PFSK-1 (cell line): ENCODE results near the gene H1-8.

Source experiments
- FOXP2 ChIP-seq: optimal IDR thresholded peaks from 2 replicates; pipeline ENCODE3; 2011; ENCODE audit warnings: borderline replicate concordance, control low read depth, inconsistent platforms; ENCODE audit not compliant: insufficient read depth; ENCODE audit errors: extremely low read length, extremely low read depth
- POLR2AphosphoS5 ChIP-seq: IDR thresholded peaks from 2 replicates; pipeline ENCODE4 v1.6.1; 2012; ENCODE audit warnings: low read depth, mild to moderate bottlenecking, control low read depth, low read length, moderate library complexity
- SIN3A ChIP-seq: IDR thresholded peaks from 2 replicates; pipeline ENCODE4 v1.6.1; 2012; ENCODE audit warnings: mild to moderate bottlenecking, low read length, moderate library complexity, borderline replicate concordance; ENCODE audit not compliant: insufficient read depth
- TAF1 ChIP-seq: IDR thresholded peaks from 2 replicates; pipeline ENCODE4 v1.6.1; 2012; ENCODE audit warnings: low read length, control low read depth, borderline replicate concordance; ENCODE audit not compliant: insufficient read depth
- TF ChIP-seq, protein P1 (sequence below), 2 experiments: IDR thresholded peaks; 2 replicates each; pipeline versions ENCODE4 v1.6.1 to v1.8.0; 2011 to 2012; ENCODE audit warnings: low read depth in 2 of 2, low read length in 2 of 2, control low read depth in 1 of 2, inconsistent platforms in 1 of 2, mild to moderate bottlenecking in 1 of 2, moderate library complexity in 1 of 2; ENCODE audit not compliant: insufficient read depth in 1 of 2

The H1-8 gene

GRCh38 chr3:129595544-129596193 lies 52.7 kb downstream of the H1-8 start:
- TF ChIP-seq SIN3A (no peak), POLR2AphosphoS5 (no peak), FOXP2 (no peak), TAF1 (no peak)
- TF ChIP-seq, protein P1, sequence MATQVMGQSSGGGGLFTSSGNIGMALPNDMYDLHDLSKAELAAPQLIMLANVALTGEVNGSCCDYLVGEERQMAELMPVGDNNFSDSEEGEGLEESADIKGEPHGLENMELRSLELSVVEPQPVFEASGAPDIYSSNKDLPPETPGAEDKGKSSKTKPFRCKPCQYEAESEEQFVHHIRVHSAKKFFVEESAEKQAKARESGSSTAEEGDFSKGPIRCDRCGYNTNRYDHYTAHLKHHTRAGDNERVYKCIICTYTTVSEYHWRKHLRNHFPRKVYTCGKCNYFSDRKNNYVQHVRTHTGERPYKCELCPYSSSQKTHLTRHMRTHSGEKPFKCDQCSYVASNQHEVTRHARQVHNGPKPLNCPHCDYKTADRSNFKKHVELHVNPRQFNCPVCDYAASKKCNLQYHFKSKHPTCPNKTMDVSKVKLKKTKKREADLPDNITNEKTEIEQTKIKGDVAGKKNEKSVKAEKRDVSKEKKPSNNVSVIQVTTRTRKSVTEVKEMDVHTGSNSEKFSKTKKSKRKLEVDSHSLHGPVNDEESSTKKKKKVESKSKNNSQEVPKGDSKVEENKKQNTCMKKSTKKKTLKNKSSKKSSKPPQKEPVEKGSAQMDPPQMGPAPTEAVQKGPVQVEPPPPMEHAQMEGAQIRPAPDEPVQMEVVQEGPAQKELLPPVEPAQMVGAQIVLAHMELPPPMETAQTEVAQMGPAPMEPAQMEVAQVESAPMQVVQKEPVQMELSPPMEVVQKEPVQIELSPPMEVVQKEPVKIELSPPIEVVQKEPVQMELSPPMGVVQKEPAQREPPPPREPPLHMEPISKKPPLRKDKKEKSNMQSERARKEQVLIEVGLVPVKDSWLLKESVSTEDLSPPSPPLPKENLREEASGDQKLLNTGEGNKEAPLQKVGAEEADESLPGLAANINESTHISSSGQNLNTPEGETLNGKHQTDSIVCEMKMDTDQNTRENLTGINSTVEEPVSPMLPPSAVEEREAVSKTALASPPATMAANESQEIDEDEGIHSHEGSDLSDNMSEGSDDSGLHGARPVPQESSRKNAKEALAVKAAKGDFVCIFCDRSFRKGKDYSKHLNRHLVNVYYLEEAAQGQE (IDR thresholded peaks at IDR 0.05; ENCODE audit: insufficient read depth in 1 of 2, low read depth in 2 of 2, low read length in 2 of 2) = no peak

DNA sequence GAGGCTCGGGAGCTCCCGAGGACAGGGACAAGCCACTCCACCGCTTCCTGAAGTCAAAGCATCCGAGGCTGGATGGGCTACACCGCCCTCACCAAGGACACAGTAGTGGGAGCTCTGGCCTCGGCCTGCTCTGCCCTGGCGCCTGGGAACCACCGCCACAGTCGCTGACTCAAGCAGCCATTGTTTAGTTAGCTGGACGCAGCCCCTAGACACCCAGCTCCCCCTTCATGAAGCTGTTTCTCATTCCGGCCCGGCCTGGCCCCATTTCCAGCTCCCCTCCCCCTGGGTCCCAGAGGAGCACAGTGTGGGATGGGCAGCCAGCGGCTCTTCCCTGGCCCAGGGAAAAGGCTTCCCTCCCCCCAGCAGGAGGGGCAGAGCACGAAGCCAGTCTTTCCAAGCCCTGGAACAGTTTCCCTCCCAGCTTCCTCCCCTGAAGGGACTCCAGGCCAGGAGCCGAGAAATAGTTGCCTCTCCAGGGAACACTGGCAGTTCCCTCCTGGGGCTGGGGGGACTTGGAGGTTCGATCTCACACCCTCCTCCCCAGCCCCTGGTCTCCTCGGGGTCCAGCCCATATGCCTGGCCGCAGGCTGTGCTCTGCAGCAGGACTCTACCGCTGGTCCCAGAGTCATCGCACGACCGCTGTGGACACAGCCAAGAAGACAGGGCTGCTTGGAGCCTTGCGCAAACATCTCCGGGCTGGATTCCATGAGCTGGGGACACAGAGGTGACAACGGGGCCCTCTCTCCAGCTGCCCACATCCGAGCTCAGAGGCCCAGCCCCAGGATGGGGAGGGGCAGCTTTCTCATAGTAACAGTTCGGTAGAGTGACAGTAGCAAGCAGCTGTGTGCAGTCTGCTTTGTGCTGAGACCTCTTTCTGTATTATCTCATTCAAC lies 53.5 kb downstream of the H1-8 start:
- no peak for TF ChIP-seq POLR2AphosphoS5
- peak; percentile 44; the same call in 1 of the 2 replicates for TF ChIP-seq TAF1

GRCh38 chr3:129597087-129597999 lies 54.4 kb downstream of the H1-8 start:
- TF ChIP-seq POLR2AphosphoS5 = no peak
- TF ChIP-seq TAF1 = no peak
- no peak for TF ChIP-seq SIN3A
- TF ChIP-seq, protein P1 (IDR thresholded peaks at IDR 0.05; ENCODE audit: insufficient read depth in 1 of 2, low read depth in 2 of 2, low read length in 2 of 2) = no peak
- TF ChIP-seq FOXP2 = no peak

GRCh38 chr3:129598000-129598381 lies 55.0 kb downstream of the H1-8 start:
- TF ChIP-seq FOXP2 (no peak), POLR2AphosphoS5 (no peak), TAF1 (no peak), SIN3A (no peak)
- TF ChIP-seq, protein P1 (IDR thresholded peaks at IDR 0.05; ENCODE audit: insufficient read depth in 1 of 2, low read depth in 2 of 2, low read length in 2 of 2) = no peak

- TF ChIP-seq SIN3A (no peak), FOXP2 (no peak), TAF1 (no peak)
- TF ChIP-seq, protein P1 (IDR thresholded peaks at IDR 0.05; ENCODE audit: insufficient read depth in 1 of 2, low read depth in 2 of 2, low read length in 2 of 2) = no peak
Measured at GRCh38 chr3:129598484-129598883, 55.5 kb downstream of the H1-8 start.
